NK-92 (cell line): Measurements from ENCODE around the gene SARDH.
"Not testable (repeated sequence)": the region's sequence is repeated elsewhere in the genome, so short reads cannot be mapped to it uniquely, and the experiment has no call there.

ENCODE experiments used
- DNase-seq: peaks from one replicate; lab custom pipeline; 2025; ENCODE audit not compliant: unreplicated experiment; lab: John Stamatoyannopoulos, UW

The SARDH gene

DNA sequence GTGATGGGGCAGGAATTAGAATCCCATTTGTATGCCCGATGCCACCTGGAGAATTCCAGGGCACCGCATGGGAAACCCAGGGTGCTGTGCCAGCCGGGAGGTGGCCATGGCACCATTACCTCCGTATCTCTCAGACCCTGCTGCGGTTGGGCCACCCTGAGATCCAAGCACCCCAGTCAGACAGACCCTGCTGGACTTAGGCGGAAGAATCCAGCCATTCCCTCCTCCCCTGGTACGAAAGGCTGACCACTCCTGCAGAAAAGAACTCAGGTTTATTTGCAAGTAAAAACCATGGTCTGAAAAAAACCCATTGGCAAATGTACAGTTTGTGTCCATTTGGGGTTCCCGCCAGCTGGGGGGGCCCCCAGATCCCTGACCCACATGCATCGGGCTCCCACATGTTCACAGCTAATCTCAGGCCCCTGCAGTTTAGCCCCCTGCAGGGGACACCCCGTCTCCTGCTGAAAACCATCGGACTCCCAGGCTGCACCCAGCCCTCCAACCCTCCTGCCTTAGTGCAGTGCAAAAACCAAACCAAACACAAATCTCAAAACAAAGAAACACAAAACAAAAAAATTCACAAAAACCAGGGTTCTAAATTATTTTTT is 23.6 kb upstream of the SARDH start:
- no peak for DNase-seq

DNA sequence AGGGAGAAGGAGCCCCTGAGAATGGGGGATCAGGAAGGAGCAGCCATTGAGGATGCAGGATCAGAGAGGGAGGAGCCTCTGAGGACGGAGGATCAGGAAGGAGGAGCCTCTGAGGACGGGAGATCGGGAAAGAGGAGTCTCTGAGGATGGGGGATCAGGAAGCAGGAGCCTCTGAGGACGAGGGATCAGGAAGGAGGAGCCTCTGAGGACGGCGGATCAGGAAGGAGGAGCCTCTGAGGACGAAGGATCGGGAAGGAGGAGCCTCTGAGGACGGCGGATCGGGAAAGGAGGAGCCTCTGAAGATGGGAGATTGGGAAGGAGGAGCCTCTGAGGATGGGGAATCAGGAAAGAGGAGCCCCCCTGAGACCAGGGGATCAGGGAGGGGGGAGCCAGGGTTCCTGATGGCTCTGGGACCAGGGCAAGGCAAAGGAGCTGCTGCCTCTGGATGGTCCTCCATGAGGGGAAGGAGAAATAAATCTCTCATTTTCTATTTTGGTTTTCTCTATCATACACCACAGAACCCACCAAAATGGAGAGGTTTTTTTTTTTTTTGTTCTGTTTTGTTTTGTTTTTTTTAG is 22.6 kb upstream of the SARDH start:
- no peak for DNase-seq

DNA sequence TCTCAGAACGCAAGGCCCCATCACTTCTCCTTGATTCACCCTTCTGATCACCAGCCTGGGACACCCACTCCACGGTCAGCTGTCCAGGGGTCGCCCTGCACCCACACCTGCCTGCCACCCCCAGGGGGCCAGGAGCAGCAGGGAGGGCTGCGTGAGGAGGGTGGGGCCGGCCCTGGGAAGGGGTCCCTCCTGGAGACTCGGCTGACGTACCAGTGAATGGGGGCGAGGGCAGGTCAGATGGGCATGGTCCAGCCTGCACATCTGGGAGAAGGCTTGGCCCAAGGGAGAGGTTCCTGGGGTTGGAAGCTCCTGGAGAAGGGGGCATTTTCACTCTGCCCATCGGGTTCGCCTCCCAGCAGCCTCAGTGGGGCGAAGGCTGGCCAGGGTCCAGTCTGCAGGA is 21.8 kb upstream of the SARDH start:
- DNase-seq = no peak

DNA sequence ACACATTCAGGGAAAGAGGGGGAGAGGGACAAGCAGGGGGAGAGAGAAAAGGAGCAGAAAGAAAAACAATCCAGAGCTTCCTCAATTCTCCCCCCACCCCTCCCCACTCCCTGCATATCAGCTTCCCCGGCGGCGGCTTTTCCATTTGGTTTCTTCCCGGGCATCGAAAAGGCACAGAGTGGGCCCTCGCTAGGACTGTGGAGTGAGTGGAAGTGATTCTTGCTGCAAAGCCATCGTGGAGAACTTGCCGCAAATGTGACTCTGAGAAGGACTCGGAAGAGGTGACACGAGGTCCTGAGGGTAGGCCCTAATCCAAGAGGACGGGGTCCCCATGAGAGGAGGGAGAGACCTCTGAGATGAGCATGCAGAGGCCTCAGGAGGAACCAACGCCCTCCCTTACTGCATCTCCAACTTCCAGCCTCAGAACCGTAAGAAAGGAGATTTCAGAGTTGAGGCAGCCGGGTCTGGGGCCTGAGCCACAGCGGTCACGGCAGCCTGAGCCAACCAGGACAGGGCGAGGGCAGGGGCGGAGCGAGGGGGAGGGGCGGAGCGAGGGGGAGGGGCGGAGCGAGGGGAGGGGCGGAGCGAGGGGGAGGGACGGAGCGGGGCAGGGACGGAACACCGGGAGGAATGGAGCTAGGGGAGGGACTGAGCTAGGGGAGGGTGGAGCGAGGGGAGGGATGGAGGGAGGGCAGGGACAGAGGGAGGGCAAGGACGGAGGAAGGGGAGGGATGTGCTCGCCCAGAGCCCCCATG is 21.2 kb upstream of the SARDH start:
- no peak for DNase-seq

DNA sequence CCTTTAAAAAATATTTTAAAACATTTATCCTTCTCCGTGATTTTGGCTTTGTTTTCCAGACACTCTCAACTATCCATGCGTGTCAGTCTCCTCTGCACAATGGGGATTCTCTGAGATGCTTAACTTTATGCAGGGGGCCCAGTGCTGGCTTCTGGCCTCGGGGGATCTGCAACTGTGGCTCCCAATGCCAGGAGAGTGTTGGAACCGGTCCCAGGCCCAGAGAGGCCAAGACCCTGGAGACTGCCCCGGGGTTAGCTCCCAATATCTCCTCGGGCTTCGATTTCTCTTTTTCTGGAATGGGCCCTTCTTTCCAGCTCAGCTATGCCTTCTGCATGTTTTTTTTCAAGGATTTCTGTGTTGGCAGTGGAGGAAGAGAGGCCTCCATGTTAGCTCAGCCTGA is 20.1 kb upstream of the SARDH start:
- no peak for DNase-seq

DNA sequence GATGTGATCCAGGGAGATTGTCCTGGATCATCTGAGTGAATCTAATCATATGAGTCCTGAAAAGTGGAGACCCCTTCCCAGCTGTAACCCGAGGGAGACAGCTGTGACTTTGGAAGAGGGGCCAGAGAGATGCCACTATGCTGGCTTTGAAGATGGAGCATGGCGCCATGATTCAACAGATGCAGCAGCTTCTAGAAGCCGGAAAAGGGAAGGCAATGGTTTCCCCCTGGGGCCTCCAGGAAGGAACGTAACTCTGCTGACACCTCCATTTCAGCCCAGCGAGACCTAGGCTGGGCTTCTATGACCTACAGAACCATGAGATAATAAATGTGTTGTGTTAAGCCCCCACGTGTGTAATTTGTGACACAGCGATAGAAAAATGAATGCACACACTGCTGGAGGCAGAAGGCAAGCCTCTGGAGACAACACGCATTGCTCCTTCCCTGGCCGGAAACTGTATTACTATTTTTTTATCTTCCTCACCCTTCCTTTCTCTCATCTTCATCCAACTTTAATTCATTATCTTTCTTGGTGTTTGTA is 16.6 kb upstream of the SARDH start:
- DNase-seq = no peak

DNA sequence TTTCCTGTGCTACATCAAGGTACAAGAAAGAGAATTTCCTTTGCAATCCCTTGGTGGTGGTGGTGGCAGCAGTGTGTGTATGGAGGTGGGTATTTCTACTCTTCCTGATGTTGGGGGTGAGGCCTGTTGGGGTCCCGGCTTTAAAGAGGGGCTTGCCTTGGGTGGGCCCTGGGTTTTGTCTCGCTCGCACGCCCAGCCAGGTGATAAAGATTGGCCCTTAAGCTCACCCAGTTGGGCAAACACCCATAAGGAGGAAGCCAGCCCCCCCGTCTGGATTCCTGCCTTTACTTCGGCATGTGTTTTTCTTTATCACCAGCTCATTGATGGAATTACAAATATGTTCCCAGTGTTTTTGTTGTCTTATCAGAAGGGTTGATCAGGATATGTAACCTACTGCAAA is 16.0 kb upstream of the SARDH start:
- no peak for DNase-seq

DNA sequence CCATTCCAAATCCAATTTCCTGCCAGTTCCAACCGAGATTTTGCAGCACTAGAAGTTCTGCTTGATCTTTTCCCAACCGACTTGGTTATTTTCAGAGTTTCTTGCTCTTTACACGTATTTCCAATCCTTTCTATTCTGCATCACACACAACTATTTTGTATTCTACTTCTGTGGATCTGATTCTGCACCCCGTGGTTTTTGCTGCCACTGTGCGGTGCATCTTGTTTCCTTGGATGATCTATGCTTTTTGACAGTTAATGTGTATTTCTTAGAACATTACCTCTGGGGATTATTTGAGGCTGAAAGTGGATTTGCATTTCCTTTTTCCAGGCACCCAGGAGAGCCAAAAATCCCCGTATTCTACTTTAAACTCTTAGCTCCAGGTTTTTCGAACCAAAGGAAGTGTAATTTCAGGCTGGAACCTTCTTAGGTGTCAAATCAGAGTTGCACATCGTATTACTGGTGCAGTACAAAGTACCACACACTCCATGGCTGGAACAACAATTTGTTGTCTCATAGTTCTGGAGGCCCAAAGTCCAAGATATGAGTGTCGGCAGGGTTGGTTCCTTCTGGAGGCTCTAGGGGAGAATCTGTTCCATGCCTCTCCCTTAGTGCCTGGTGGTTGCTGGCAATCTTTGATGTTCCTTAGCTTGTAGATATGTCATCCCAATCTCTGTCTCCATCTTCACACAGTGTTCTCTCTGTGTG is 14.7 kb upstream of the SARDH start:
- DNase-seq = no peak

DNA sequence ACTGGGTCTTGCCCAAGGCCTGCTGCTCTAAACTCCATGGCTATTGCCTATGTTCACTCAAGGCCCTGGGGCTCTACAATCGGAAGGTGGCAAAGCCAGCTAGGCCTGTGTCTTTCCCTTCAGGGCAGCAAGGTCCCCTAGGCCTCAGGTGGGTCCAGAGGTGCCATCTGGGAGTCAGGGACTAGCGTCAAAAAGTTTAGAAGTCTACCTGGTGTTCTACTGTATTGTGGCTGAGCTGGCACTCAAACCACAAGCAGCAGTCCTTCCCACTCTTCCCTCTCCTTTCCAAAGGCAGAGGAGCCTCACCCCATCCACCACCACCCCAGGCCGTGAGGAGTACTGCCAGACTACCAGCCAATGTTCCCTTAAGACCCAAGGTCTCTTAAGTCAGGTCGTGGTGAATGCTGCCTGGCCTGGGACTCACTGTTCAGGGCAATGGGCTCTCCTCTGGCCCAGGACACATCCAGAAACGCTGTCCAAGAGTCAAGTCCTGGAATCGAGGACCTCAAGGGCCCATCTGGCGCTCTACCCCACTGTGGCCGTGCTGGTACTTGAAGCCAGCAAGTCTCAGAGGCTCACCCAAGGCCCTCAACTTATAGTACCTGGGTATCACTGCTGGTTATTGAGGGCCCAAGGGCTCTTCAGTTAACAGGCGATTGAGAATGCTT is 13.0 kb upstream of the SARDH start:
- no peak for DNase-seq

DNA sequence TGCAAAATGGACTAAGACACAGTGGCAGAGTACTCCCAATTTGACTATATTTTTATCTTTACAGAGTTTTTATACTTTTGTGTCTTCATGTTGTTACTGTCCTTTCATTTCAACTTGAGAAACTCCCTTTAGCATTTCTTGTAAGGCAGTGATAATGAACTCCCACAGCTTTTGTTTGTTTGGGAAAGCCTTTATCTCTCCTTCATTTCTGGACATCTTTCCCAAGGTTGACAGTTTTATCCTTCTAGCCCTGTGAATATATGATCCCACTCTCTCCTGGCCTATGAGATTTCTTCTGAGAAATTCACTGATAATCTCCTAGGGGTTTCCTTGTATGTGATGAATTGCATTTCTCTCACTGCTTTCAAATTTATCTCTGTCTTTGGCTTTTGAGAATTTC is 9.2 kb upstream of the SARDH start:
- DNase-seq = no peak

DNA sequence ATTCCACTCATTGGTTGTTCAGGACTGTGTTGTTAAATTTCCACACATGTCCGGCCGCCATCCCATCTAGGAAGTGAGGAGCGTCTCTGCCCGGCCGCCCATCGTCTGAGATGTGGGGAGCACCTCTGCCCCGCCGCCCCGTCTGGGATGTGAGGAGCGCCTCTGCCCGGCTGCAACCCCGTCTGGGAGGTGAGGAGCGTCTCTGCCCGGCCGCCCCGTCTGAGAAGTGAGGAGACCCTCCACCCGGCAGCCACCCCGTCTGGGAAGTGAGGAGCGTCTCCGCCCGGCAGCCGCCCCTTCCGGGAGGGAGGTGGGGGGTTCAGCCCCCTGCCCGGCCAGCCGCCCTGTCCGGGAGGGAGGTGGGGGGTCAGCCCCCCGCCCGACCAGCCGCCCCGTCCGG is 6.4 kb upstream of the SARDH start:
- DNase-seq = not testable (repeated sequence)

DNA sequence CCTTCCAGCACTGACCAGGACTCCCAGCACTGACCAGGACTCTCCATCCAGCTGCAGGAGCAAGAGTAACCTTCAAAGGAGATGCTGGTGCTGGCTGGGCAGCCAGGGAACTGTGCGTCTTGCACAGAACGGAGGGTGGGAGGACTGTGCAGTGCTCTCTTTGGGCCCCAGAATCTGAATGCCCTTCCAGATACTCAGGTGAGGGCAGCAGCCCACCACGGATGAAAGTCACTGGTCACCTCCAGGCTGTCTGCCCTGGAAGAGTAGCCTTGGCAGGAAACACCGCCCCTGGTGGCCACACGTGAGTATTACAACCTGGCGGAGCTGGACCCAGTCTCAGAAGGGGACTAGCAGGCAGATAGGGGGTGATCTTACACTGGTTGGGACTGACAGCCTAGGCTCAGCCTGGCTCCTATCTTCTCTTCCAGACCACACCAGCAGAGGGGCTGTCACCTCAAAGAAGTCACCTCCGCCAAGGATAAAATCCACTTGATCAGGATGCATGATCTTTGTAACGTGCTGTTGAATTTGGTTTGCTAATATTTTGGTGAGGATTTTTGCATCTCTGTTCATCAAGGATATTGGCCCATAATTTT is 4.8 kb upstream of the SARDH start:
- no peak for DNase-seq

DNA sequence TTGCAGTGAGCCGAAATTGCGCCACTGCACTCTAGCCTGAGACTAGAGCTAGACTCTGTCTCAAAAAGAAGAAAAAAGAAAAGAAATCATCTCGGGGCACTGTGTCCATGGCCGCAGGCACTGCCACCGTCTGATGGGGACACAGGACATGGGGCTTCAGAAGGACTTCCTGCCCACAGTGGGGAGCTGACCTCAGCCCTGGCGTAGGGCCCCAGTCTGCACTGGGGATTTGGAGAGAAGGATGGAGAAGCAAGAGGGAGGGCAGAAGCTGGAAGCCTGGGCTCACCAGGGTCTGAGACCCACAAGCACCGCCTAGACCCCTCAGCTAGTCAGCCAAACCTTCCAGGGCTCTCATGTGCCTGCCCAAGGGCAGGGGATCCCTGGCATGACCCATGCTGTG is 4.1 kb upstream of the SARDH start:
- DNase-seq = no peak

DNA sequence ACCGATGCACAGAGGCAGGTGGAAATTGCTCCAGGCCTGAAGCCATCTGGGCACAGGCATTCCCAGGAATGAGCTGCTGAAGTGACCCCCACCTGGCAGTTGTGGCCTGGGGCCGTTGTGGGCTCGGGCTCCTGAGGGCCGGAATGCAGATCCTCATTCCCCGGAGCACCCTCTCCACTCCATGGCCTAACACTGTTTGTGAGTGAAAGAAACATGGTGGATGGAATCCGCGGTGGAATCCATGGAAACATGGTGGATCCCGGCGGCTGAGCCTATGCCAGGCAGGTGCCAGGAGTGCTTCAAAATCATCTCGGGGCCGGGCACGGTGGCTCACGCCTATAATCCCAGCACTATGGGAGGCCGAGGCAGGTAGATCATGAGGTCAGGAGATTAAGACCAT is 3.6 kb upstream of the SARDH start:
- DNase-seq = no peak

DNA sequence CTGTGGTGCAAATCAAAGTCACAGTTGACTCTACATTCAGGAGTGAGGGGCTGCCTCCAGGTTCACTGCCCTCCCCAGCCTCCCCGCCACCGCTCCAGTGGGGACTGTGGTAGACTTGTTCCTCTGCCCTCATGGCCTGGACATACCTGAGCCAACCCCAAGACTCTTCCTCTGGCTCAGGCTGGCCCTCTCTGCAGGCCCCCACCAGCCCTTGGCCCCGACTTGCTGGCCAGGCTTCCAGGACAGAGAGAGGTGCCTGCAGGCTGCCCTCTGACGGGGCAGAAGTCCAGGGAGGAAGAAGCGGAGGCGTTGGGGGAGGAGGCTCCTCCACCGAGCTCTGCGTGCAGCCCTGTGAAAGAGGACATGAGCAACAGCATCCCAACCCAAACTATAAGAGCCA is 2.8 kb upstream of the SARDH start:
- DNase-seq = no peak

DNA sequence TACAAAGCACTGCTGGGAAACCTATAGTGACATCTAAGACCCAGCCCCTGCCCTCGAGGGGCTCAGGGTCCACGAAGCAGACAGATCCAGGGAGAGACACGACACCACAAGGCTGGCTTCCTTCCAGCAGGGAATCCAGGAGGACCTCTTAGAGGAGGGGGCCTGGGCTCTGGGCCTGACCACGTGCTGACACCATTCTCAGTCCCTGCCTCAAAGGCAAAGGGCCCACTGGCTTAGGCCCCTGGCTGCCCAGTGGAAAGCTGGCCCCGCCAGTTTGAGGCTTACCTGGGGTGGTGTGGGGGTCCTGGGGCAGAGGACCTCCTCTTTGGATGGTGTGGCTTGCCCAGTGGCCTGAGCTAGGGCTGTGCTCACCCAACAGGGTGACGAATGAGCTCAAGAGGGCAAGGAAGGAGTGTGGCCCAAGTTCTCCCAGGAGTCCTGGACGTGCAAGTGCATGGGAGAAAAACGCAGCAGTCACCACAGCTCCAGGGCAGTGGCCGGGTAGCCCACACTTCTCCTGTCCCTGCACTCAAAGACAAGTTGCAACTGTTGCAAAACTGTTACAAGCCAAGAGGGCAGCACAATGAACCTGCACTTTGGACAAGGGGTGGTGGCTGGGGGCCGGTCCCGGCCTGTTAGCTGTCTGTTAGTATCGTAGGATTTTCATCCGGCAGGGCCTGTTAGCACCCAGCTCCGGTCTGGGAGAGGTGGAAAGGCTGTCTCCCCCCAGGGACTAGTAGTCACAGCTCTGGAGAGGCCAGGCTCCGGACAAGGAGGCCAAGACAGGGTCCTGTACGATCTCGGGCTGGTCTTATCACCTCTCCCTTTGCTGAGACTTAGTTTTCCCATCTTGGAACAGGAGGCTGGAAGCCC is 1.5 kb upstream of the SARDH start:
- DNase-seq = no peak

DNA sequence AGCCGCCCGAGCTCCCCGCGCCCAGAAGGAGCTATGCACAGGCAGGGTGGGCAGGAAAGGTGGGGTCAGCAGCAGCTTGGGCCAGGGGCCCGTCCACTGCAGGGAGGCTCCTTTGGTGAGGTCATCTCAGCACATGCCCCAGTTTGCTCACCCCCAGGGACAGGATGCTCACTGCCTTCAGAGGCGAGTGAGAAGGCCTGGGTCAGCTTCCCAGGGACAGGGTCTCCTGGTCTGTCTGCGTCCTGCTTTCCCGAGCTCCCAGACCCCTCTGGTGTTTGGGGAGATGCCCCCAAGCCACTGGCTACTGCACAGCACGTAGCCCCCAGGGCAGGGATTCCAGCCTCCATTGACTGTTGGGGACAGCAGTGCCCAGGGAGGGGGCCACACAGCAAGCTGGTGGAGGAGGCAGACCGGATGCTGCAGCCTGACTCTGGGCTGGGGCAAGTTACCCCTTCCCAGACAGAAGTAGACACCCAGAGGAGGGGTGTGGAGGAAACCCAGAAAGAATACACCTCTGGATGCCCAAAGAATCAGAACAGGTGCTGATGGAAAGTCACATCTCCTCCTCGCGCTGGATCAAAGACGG is 581 bp upstream of the SARDH start:
- no peak for DNase-seq

DNA sequence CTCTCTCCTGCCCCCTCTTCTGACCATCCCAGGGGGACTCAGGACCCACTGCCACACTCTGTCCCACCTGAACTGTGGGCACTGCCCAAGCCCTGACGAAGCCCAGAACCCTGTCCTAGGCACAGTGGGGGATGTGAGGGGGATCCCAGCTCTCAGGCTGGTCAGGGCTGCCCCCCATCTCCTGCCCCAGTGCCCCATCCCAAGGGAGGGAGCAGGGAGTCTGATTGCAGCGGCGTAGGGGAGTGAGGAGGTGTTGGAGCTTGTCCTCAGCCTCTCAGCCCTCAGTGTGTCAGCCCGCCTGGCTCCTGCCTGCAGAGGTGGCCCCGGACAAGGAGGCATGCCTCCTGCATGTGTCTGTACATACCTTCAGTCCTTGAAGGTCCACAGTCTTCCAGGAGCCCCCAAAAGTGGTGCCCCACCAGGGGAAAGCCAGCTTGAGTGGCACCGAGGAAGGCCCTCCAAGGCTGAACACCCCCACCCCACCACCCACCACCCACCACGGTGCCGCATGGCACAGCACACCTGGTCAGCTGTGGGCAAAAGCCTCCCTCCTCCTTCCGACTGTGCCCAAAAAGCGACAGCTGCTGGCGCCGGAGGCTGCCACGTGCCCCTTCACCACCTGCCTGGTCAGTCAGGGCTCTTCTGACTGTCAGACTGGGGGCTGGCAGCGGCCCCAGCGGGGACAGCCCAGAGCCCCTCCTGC is 930 bp downstream of the SARDH start:
- DNase-seq = no peak

DNA sequence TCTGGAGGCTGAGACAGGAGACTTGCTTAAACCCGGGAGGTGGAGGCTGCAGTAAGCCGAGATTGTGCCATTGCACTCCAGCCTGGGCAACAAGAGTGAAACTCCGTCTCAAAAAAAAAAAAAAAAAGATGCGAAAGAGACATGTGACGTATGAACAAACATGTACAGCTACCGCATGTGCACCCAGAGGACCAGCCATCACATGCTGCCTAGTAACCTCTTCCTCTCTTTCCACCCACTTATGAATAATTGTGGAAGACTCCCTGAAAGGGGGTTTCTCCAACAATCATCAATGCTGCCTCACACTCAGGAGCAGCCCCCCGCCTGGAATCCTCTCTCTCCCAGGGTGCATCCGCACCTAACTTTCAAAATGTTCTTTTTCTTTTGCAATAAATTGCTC is 2.2 kb downstream of the SARDH start:
- DNase-seq = no peak
